Neuronal stem cell (in vitro differentiated cells): ENCODE results near the gene LSM14B.

Experiments used
- DNase-seq: peaks from one replicate; pipeline ENCODE4 v3.0.0-alpha.2; 2013; ENCODE audit warnings: low spot score
- H2AFZ ChIP-seq: one replicate; pipeline ENCODE4 v1.6.1; 2013; ENCODE audit warnings: mild to moderate bottlenecking, low read length, inconsistent platforms
- H2AK5ac ChIP-seq: 2 replicates; pipeline ENCODE4 v1.6.1; 2013; ENCODE audit warnings: low read depth, mild to moderate bottlenecking, inconsistent platforms, low read length, moderate library complexity, mixed read lengths
- H2BK120ac ChIP-seq: 2 replicates; pipeline ENCODE4 v1.6.1; 2013; ENCODE audit warnings: low read depth, mild to moderate bottlenecking, inconsistent platforms, low read length, moderate library complexity, mixed read lengths
- H2BK12ac ChIP-seq: one replicate; pipeline ENCODE4 v1.6.1; 2013; ENCODE audit warnings: low read length, inconsistent platforms
- H2BK15ac ChIP-seq: 2 replicates; pipeline ENCODE4 v1.6.1; 2013; ENCODE audit warnings: mild to moderate bottlenecking, low read length, inconsistent platforms, mixed read lengths
- H2BK5ac ChIP-seq: one replicate; pipeline ENCODE4 v1.6.1; 2013; ENCODE audit warnings: inconsistent platforms, mild to moderate bottlenecking, low read length, moderate library complexity
- H3K14ac ChIP-seq: one replicate; pipeline ENCODE4 v1.6.1; 2013; ENCODE audit warnings: low read length, inconsistent platforms
- H3K18ac ChIP-seq: 2 replicates; pipeline ENCODE4 v1.6.1; 2013; ENCODE audit warnings: low read length, inconsistent platforms
- H3K23ac ChIP-seq: 2 replicates; pipeline ENCODE4 v1.6.1; 2013; ENCODE audit warnings: low read depth, mild to moderate bottlenecking, mixed read lengths, low read length, inconsistent platforms; ENCODE audit not compliant: poor library complexity
- H3K27ac ChIP-seq: replicated peaks from 3 replicates; pipeline ENCODE4 v1.5.1; 2013; ENCODE audit warnings: low read length, inconsistent platforms
- H3K27me3 ChIP-seq, 3 experiments: 2 replicates each; pipeline ENCODE4 v1.6.1; 2013; ENCODE audit warnings: low read length in 3 of 3, mild to moderate bottlenecking in 2 of 3, inconsistent platforms in 1 of 3, low read depth in 1 of 3, mixed read lengths in 1 of 3, moderate library complexity in 1 of 3; ENCODE audit not compliant: control insufficient read depth in 3 of 3, insufficient read depth in 3 of 3
- H3K36me3 ChIP-seq, 2 donors: replicated peaks in 1 of 2; 2 replicates each; pipeline ENCODE4 v1.6.1; 2013; ENCODE audit warnings: low read length in 2 of 2; ENCODE audit not compliant: control insufficient read depth in 2 of 2, insufficient read depth in 2 of 2
- H3K4ac ChIP-seq: 2 replicates; pipeline ENCODE4 v1.6.1; 2013; ENCODE audit warnings: inconsistent platforms, mild to moderate bottlenecking, low read length, moderate library complexity
- H3K4me1 ChIP-seq, 2 donors: 1 replicate in 1 of 2; 2 replicates in 1 of 2; pipeline ENCODE4 v1.6.1; 2013; ENCODE audit warnings: low read length in 2 of 2, low read depth in 1 of 2; ENCODE audit not compliant: control insufficient read depth in 2 of 2, insufficient read depth in 1 of 2
- H3K4me2 ChIP-seq: one replicate; pipeline ENCODE4 v1.6.1; 2013; ENCODE audit warnings: mild to moderate bottlenecking, low read length, inconsistent platforms; ENCODE audit not compliant: insufficient read depth, poor library complexity, severe bottlenecking
- H3K4me3 ChIP-seq, 2 donors: 2 replicates each; pipeline ENCODE4 v1.5.1; 2013; ENCODE audit warnings: low read length in 2 of 2, mild to moderate bottlenecking in 2 of 2, inconsistent platforms in 1 of 2, moderate library complexity in 1 of 2
- H3K79me1 ChIP-seq: one replicate; pipeline ENCODE4 v1.6.1; 2013; ENCODE audit warnings: low read depth, mild to moderate bottlenecking, inconsistent platforms, low read length, moderate library complexity
- H3K9ac ChIP-seq: one replicate; pipeline ENCODE4 v1.6.1; 2013; ENCODE audit warnings: mild to moderate bottlenecking, low read depth, low read length, inconsistent platforms; ENCODE audit not compliant: poor library complexity
- H3K9me3 ChIP-seq, 2 donors: replicated peaks in 1 of 2; 2 replicates each; pipeline versions ENCODE3 to v1.6.1; 2013; ENCODE audit warnings: low read length in 2 of 2, mild to moderate bottlenecking in 2 of 2, inconsistent platforms in 1 of 2, low read depth in 1 of 2, mixed read lengths in 1 of 2, moderate library complexity in 1 of 2; ENCODE audit not compliant: control insufficient read depth in 2 of 2, insufficient read depth in 1 of 2
- H4K8ac ChIP-seq: one replicate; pipeline ENCODE4 v1.6.1; 2013; ENCODE audit warnings: low read depth, mild to moderate bottlenecking, inconsistent platforms, low read length, moderate library complexity
- H4K91ac ChIP-seq: one replicate; pipeline ENCODE4 v1.6.1; 2013; ENCODE audit warnings: low read length, low read depth, mild to moderate bottlenecking, inconsistent platforms; ENCODE audit not compliant: poor library complexity
- WGBS, 2 donors: extraction: QIAGEN DNeasy Blood & Tissue Kit; methylation state at CpG; one replicate each; pipeline ENCODE4 v1.1.7; 2013; ENCODE audit warnings: missing lambda C conversion rate in 2 of 2, mixed read lengths in 1 of 2; ENCODE audit not compliant: insufficient read length in 2 of 2, insufficient replicate concordance in 1 of 2; ENCODE audit errors: extremely low coverage in 2 of 2; 5-methylcytosine and 5-hydroxymethylcytosine counted together

The LSM14B gene

GRCh38 chr20:62168890-62169435, 46.7 kb downstream of the LSM14B start:
- Histone ChIP-seq H2AK5ac (no peak overlapping the region), H2BK5ac (no peak overlapping the region), H3K4me3 (peak overlapping the region in 1 of 2 donors; percentile 48), H3K79me1 (peaks cover 9% of the 10 kb centered on the region), H2BK15ac (no peak overlapping the region), H3K23ac (peak overlapping the region; percentile 22), H4K8ac (peak overlapping the region; percentile 19), H3K27me3 (no peaks in the 10 kb centered on the region), H2BK120ac (no peak overlapping the region), H3K4ac (no peak overlapping the region), H3K14ac (no peak overlapping the region), H3K4me1 (no peaks in the 10 kb centered on the region), H3K4me2 (peak overlapping the region; percentile 14), H3K27ac (no peak overlapping the region), H3K36me3 (peaks cover 43 to 73% of the 10 kb centered on the region in 2 donors), H3K18ac (no peak overlapping the region), H2AFZ (no peak overlapping the region), H2BK12ac (no peak overlapping the region), H3K9ac (no peak overlapping the region), H3K9me3 (no peaks in the 10 kb centered on the region), H4K91ac (no peak overlapping the region)
- no CpG with 5 or more reads among the region's 23 CpGs for WGBS, 2 donors
- no peak for DNase-seq

- Histone ChIP-seq H2BK5ac (no peak overlapping the region), H2AFZ (no peak overlapping the region), H4K8ac (no peak overlapping the region), H3K27me3 (no peaks in the 10 kb centered on the region), H3K36me3 (peaks cover 38 to 73% of the 10 kb centered on the region in 2 donors), H4K91ac (no peak overlapping the region), H3K9ac (no peak overlapping the region), H3K18ac (no peak overlapping the region), H2BK15ac (no peak overlapping the region), H2BK12ac (peak overlapping the region; percentile 4), H3K4me2 (no peak overlapping the region), H3K4me1 (no peaks in the 10 kb centered on the region), H3K9me3 (no peaks in the 10 kb centered on the region), H3K14ac (no peak overlapping the region), H3K4ac (no peak overlapping the region), H3K27ac (no peak overlapping the region), H2BK120ac (no peak overlapping the region), H2AK5ac (no peak overlapping the region), H3K79me1 (peaks cover 7% of the 10 kb centered on the region), H3K4me3 (no peak overlapping the region), H3K23ac (no peak overlapping the region)
- no CpG with 5 or more reads among the region's 9 CpGs for WGBS, 2 donors
- no peak for DNase-seq
These were observed 48.3 kb downstream of the LSM14B start for GRCh38 chr20:62170536-62170935.

- no peak overlapping the region for H3K4me3 ChIP-seq
- H3K4me1 ChIP-seq, result no peaks in the 10 kb centered on the region
- no peak overlapping the region for H2BK5ac ChIP-seq
- H3K36me3 ChIP-seq, result peaks cover 35 to 73% of the 10 kb centered on the region in 2 donors
- H3K27ac ChIP-seq, result no peak overlapping the region
- H3K14ac ChIP-seq, result no peak overlapping the region
- no peak overlapping the region for H3K4me2 ChIP-seq
- H3K27me3 ChIP-seq, result no peaks in the 10 kb centered on the region
- DNase-seq, result no peak
- no peak overlapping the region for H3K9ac ChIP-seq
- no peak overlapping the region for H4K91ac ChIP-seq
- WGBS, 2 donors, result no CpG with 5 or more reads among the region's 8 CpGs
- H2AFZ ChIP-seq, result no peak overlapping the region
- no peak overlapping the region for H2BK15ac ChIP-seq
- no peak overlapping the region for H2AK5ac ChIP-seq
- H2BK120ac ChIP-seq, result no peak overlapping the region
- no peak overlapping the region for H3K18ac ChIP-seq
- no peak overlapping the region for H3K23ac ChIP-seq
- no peak overlapping the region for H4K8ac ChIP-seq
- H2BK12ac ChIP-seq, result no peak overlapping the region
- no peaks in the 10 kb centered on the region for H3K9me3 ChIP-seq
- H3K79me1 ChIP-seq, result peaks cover 7% of the 10 kb centered on the region
- no peak overlapping the region for H3K4ac ChIP-seq
These were observed 49.0 kb downstream of the LSM14B start for GRCh38 chr20:62171245-62171644.

GRCh38 chr20:62172666-62173065, 50.4 kb downstream of the LSM14B start:
- H3K23ac ChIP-seq, result no peak overlapping the region
- no peaks in the 10 kb centered on the region for H3K9me3 ChIP-seq
- no peak for DNase-seq
- no CpG with 5 or more reads among the region's 18 CpGs for WGBS, 2 donors
- H3K27ac ChIP-seq, result no peak overlapping the region
- H4K91ac ChIP-seq, result no peak overlapping the region
- H3K4me2 ChIP-seq, result no peak overlapping the region
- H2BK120ac ChIP-seq, result no peak overlapping the region
- no peaks in the 10 kb centered on the region for H3K4me1 ChIP-seq
- peaks cover 7% of the 10 kb centered on the region for H3K79me1 ChIP-seq
- no peak overlapping the region for H2BK15ac ChIP-seq
- H3K9ac ChIP-seq, result no peak overlapping the region
- H3K36me3 ChIP-seq, result peaks cover 35 to 79% of the 10 kb centered on the region in 2 donors
- no peak overlapping the region for H3K4me3 ChIP-seq
- no peak overlapping the region for H2AK5ac ChIP-seq
- H3K4ac ChIP-seq, result no peak overlapping the region
- no peak overlapping the region for H3K14ac ChIP-seq
- H4K8ac ChIP-seq, result no peak overlapping the region
- no peak overlapping the region for H2BK5ac ChIP-seq
- H3K18ac ChIP-seq, result no peak overlapping the region
- no peak overlapping the region for H2AFZ ChIP-seq
- H3K27me3 ChIP-seq, result no peaks in the 10 kb centered on the region
- H2BK12ac ChIP-seq, result no peak overlapping the region
